Esophagus muscularis mucosa (tissue), 3 donors: ENCODE data around the gene PTGFRN.

Source experiments
- CTCF ChIP-seq, 3 experiments: fragments of 200-600 bp in 2 of 3; fragments of 450-650 bp in 1 of 3; sonication (generic) in 2 of 3; IDR thresholded peaks; one replicate each; pipeline ENCODE4 v1.5.1; 2017 to 2019; ENCODE audit warnings: antibody characterized with exemption in 3 of 3, mild to moderate bottlenecking in 2 of 3, moderate library complexity in 1 of 3
- POLR2A ChIP-seq: fragments of 450-650 bp; IDR thresholded peaks from one replicate; pipeline ENCODE4 v1.6.1; 2017; ENCODE audit warnings: antibody characterized with exemption, moderate library complexity, mild to moderate bottlenecking, low read depth

DNA sequence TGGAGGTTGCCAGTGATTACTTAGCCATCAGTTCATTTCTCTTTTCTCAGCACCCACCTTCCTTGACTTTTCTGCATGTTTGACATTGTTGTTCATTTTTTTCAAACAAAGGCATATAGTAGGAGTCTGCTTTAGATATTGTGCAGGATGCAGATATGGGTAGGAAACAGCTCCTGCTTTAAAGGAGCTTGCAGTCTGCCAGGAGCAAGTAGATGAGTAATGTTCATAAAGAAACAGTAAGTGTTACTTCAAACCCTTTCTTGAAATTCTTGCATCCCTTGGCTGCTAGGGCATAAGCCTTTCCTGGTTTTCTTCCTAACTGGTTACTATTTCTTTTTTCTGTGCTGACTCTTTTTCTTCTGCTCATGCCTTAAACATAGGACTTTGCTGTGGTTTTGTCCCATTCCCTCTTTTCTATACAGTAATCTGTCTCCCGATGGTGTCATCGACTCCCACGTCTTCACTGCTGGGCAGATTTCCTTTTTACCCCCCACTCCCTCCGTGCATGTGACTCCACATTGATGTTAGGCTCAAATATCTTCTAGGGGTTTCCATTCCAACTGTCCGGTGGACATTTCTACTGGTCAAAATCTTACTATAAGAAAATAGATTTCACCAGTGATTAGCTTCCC, 20.4 kb downstream of the PTGFRN start:
- TF ChIP-seq CTCF (IDR thresholded peaks at IDR 0.05) (no peak), POLR2A (no peak)
